Transverse colon (tissue), 4 donors: ENCODE measurements around the gene CNKSR3.

Experiments
- EP300 ChIP-seq: sonication (generic); formaldehyde crosslinking; IDR thresholded peaks from one replicate; pipeline ENCODE4 v1.6.1; 2017; ENCODE audit warnings: antibody characterized with exemption, low read depth
- POLR2A ChIP-seq: fragments of 450-650 bp; IDR thresholded peaks from one replicate; pipeline ENCODE4 v1.6.1; 2016; ENCODE audit warnings: antibody characterized with exemption, mild to moderate bottlenecking, moderate library complexity
- POLR2AphosphoS5 ChIP-seq, 3 donors: sonication (generic); formaldehyde crosslinking; IDR thresholded peaks; one replicate each; pipeline ENCODE4 v1.6.1; 2016; ENCODE audit warnings: antibody characterized with exemption in 3 of 3
- TF ChIP-seq, protein P1 (sequence below), 5 experiments: fragments of 200-600 bp in 3 of 5; fragments of 450-650 bp in 2 of 5; sonication (generic) in 3 of 5; IDR thresholded peaks; 1 replicate in 2 of 5; 2 replicates in 3 of 5; pipeline ENCODE4 v1.5.1; 2016 to 2017; ENCODE audit warnings: antibody characterized with exemption in 5 of 5, inconsistent platforms in 3 of 5, mild to moderate bottlenecking in 2 of 5, moderate library complexity in 1 of 5

DNA sequence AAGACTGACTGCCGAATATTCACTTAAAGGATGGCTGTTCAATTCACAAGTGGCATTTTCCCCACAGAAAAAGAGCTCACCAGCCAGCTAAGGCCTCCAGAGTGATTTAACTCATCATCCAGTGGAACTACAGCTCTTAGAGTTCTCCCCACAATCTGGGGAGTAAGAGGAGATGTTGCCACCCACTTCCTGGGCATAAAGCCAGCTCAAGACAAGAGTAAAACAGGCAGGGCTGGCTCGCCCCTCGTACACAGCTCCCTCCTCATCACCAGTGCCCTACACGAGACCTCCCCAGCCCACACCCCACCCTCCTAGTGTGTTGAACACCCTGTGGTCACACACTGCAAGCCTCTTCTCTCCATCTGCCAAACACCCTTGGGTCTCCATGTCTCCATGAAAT lies 106.7 kb downstream of the CNKSR3 start:
- TF ChIP-seq POLR2A = no peak
- TF ChIP-seq, protein P1, sequence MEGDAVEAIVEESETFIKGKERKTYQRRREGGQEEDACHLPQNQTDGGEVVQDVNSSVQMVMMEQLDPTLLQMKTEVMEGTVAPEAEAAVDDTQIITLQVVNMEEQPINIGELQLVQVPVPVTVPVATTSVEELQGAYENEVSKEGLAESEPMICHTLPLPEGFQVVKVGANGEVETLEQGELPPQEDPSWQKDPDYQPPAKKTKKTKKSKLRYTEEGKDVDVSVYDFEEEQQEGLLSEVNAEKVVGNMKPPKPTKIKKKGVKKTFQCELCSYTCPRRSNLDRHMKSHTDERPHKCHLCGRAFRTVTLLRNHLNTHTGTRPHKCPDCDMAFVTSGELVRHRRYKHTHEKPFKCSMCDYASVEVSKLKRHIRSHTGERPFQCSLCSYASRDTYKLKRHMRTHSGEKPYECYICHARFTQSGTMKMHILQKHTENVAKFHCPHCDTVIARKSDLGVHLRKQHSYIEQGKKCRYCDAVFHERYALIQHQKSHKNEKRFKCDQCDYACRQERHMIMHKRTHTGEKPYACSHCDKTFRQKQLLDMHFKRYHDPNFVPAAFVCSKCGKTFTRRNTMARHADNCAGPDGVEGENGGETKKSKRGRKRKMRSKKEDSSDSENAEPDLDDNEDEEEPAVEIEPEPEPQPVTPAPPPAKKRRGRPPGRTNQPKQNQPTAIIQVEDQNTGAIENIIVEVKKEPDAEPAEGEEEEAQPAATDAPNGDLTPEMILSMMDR (IDR thresholded peaks at IDR 0.05) = no peak
- TF ChIP-seq POLR2AphosphoS5 (IDR thresholded peaks at IDR 0.05) = no peak
- no peak for TF ChIP-seq EP300
